HUDEP-2 (cell line): Measurements from ENCODE around the gene GFRA4.

Experiments used
- DNase-seq, 76 experiments: peaks; one replicate each; lab custom pipeline; 2025; ENCODE audit not compliant: unreplicated experiment in 76 of 76; lab: John Stamatoyannopoulos, UW

Gene GFRA4, protein sequence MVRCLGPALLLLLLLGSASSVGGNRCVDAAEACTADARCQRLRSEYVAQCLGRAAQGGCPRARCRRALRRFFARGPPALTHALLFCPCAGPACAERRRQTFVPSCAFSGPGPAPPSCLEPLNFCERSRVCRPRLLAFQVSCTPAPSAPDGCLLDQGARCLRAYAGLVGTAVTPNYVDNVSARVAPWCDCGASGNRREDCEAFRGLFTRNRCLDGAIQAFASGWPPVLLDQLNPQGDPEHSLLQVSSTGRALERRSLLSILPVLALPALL

GRCh38 chr20:3663031-3663701 is at the start of gene GFRA4:
TSS of gene GFRA4 (minus strand) at chr20:3663399. CDS start at chr20:3663399, 0 bp downstream.
- DNase-seq, result no peak

DNA sequence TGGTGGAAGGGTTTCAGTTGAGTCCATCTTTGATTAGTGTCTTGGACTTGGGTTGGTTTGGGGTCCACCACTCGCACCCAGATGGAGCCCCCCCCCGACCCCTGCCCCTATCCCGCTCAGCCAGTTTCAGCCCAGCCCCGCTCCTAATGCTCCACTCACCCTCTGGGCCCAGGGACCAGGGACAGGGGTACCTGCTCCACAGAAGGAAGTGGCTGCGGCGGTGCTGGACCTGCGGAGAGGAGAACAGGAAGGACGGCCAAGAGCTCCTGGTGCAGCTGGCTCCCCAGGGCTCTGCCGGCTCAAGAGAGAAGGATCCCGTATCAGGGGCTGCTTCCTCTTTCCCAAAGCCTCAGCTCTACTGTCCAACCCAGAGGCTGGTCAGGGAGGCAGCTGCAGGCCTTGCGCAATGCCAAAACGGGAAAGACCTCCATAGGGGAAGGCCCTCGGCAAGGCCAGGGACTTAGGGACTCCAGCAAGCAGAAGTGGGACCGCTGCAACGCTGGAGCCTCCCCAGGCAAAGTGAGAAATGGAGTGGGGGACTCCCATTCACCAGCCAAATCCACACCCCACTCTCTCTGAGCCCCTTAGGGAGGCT is 49.2 kb upstream of the GFRA4 start, which contains the start of gene SIGLEC1:
TSS of gene SIGLEC1 (minus strand) at position 322 of the 595 bp plus-strand sequence. CDS start 5,472 bp downstream, outside the sequence.
- no peak for DNase-seq

GRCh38 chr20:3711484-3711941 is 48.3 kb upstream of the GFRA4 start:
- no peak for DNase-seq

GRCh38 chr20:3710703-3711483 is 47.7 kb upstream of the GFRA4 start:
- peak in 55 of 76 experiments; percentile 3 to 81 (median 51) for DNase-seq

DNA sequence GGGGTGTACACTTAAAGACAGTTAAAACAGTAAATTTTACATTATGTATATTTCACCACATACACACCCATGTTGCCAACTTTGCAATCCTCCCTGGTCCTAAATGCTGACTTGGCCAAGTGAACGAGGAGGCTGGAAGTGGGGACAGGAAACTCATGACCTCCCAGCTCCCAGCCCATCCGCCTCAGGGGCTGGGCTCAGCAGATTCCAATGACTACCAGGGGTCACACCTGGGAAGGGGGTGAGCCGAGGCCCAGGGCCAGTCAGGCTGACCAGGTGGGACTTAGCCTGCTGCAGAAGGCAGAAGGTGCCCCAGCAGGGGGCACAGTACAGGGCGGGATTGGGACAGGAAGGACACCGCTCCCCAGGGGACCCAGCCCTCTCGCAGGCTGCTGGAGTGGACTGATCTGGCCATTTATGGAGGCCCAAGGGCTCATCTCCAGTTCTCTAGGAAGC is 46.8 kb upstream of the GFRA4 start:
- DNase-seq, result no peak

GRCh38 chr20:3707508-3707899 is 44.3 kb upstream of the GFRA4 start:
- no peak for DNase-seq

GRCh38 chr20:3706774-3707507 is 43.7 kb upstream of the GFRA4 start:
- DNase-seq, result peak in 1 of 76 experiments; percentile 4

- no peak for DNase-seq
Measured at GRCh38 chr20:3705970-3706739, 43.0 kb upstream of the GFRA4 start.

GRCh38 chr20:3705491-3705969 is 42.3 kb upstream of the GFRA4 start:
- DNase-seq, result no peak

DNA sequence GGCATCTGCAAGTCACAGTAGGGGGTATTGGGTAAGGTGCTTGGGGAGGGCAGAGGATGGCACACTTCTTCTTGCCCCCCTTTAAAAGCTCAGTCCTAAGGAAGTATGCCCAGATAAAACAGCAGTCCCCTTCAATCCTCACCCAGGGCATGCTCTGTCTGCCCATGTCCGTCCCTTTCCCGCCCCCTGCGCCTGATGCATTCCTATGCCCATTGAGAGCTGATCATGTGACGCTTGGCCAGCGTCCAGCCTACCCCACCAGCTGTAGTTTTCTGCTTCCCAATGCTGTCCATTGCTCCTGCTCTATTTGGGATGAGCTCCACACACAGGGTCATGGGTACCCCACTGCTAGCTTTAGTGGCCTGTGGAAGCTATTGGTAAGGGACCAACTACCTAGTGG is 40.9 kb upstream of the GFRA4 start:
- no peak for DNase-seq

GRCh38 chr20:3702611-3703391 is 39.6 kb upstream of the GFRA4 start:
- DNase-seq, result no peak

- no peak for DNase-seq
Measured at GRCh38 chr20:3701061-3701998, 38.1 kb upstream of the GFRA4 start.

DNA sequence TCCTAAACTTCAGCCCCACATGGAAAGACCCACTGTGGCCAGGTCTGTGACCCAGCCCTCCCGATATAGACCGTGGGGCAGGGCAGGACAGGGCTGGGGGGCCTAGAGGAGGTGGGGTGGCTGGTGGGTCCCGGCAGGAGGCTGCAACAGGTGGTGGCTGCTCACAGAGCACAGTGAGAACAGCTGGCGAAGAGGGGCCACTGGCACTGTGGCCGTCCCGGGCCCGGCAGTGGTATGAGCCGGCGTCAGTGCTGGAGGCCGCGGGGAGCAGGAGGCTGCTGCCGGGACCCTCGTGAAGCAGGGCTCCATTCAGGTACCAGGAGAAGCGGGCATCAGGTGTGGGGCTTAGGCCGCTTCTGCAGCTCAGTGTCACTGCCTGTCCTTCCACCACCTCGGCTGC is 35.8 kb upstream of the GFRA4 start:
- no peak for DNase-seq

GRCh38 chr20:3698591-3699001 is 35.4 kb upstream of the GFRA4 start:
- DNase-seq, result no peak

DNA sequence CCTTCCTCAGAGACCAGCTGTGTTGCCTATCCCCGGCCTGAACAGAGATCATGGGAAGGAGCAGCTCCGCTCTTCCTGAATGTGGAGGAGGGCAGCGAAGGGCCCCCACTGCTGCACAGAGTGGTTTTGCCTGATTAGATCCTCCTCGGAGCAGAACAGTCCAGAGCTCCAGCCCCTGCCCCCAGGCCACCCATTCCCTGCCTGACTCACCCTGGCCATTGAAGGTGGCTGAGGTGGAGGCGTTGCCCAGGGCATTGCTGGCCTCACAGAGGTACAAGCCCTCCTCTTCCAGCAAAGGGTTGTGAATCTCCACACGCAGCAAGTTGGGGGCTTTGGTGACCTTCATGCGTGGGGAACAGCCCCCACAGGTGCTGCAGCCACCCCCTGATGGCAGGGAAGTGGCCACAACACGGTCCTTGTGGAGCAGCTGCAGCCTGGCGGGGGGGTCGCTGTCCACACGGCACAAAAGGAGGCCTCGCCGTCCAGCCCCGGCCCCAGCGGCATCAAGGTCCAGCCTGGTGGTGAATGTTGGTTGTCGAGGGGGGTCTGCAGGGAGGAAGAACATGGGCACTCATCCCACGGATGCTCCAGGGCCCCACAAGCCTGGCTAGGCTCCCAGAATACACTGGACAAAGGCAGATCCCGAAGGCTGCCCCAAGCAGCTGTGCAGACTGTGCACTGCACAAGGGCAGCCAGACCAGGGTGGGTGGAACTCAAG is 34.5 kb upstream of the GFRA4 start:
- no peak for DNase-seq

DNA sequence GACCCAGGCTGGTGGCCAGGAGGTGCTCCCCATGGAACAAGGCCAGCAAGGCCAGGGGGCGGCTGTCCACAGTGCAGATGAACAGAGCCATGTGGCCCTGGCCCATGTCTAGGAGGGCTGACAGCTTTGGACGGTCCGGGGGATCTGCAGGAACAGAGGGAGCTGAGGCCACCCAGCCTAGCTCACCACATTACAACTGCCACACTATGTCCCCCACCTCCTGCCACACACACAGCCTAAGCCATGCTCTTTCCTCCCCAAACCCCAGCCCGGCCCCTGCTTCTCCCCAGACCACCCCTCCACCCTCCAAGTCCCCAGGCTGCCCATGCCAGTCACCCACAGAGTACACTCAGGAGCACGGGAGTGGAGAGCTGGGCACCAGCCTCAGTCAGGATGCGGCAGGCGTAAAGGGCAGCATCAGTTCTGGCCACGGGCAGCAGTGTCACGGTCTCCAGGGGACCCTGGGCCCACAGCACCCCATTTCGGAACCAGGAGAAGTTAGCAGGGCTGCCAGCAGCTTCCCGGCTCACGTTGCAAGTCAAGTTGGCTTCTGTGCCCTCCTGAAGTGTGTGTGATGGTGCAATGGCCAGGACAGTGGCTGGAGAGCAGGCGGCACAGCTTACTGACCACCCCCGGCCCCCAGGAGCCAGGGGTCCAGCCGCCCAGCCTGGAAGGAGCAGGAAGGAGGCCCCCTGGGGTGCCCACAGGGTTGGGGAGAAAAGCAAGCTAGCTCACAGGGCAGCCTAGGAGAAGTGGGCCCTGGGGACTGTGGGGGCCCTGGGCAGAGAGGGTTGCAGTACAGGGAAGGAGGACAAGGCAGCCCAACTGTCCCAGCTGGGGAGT is 33.8 kb upstream of the GFRA4 start:
- DNase-seq, result no peak
